ENCODE results near the gene MDH2. TPM values are rescaled to one million over a fixed set of nuclear protein-coding genes. Genes with fewer than 3 reads are reported as not detected.

MDH2 gene
- total and polyA plus RNA-seq, 2 of the 8 experiments (the other 6 are each of a cell fraction or from before 2014, with no cell fraction given): 203 to 254 TPM

DNA sequence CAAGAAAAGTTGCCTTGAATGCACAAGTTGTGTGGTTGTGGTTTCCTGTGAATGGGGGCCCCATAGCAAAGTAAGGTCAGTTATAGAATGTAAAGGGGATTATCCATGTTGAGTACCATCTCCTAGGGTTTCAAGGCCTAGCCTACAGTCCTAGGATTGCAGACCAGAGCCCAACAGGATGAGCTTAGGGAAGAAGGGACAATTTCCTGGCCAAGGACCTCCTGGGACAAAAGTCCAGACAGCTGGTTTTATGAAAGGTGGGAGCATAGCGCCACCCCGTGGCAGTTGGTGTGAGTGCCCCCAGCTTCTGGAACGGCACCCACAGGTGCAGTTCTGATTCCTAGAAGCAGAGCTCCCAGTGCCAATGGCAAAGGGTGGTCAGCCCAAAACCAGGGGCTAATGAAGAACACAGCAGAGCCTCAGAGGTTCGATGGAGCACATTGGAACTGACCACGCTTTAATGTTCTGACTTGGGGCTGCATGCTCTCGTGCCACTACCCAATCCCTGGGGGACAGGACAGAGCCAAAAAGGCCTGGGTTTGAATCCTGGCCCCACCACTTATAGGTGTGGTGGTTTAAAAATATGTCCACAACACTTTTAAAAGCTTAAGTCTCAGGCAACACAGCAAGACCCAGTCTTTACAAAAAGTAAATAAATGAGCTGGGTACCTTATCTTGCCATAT lies 27.7 kb upstream of the MDH2 start:
- POLR2A ChIA-PET (ENCODE audit: partially characterized antibody): interaction anchor here (1.1 to 1.6 kb wide), 2 partner anchors 27 to 178 kb away, joined by 3 read pairs; partner anchors contain the start of gene STYXL1
- TF ChIP-seq HDAC6 (IDR thresholded peaks at IDR 0.05; ENCODE audit: low read depth, low read length): no peak
- TF ChIP-seq RBBP5 (IDR thresholded peaks at IDR 0.05; ENCODE audit: borderline replicate concordance, low read depth, low read length): no peak
- TF ChIP-seq, protein P1, sequence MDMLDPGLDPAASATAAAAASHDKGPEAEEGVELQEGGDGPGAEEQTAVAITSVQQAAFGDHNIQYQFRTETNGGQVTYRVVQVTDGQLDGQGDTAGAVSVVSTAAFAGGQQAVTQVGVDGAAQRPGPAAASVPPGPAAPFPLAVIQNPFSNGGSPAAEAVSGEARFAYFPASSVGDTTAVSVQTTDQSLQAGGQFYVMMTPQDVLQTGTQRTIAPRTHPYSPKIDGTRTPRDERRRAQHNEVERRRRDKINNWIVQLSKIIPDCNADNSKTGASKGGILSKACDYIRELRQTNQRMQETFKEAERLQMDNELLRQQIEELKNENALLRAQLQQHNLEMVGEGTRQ (IDR thresholded peaks at IDR 0.05; ENCODE audit: low read length): no peak
- no peak for TF ChIP-seq EP300 (IDR thresholded peaks at IDR 0.05; ENCODE audit: borderline replicate concordance in 1 of 2, low read depth in 2 of 2, low read length in 2 of 2)
- TF ChIP-seq CHD2 (IDR thresholded peaks at IDR 0.05; ENCODE audit: low read length): no peak
- no peak for TF ChIP-seq EGR1 (IDR thresholded peaks at IDR 0.05; ENCODE audit: borderline replicate concordance, low read depth, low read length)
- TF ChIP-seq SIN3A (conservative IDR thresholded peaks at IDR 0.05 in 1 of 2, IDR thresholded peaks at IDR 0.05 in 1 of 2; ENCODE audit: low read depth in 1 of 2, low read length in 2 of 2): 0 out of 4 replicates have a peak, but pooled peaks of 1 of the 2 experiments have one; percentile 28
- no peak for TF ChIP-seq POLR2AphosphoS5 (IDR thresholded peaks at IDR 0.05; ENCODE audit: low read depth, low read length)
- no peak for TF ChIP-seq NRF1 (IDR thresholded peaks at IDR 0.05; ENCODE audit: low read depth, low read length)
- TF ChIP-seq KDM5A (IDR thresholded peaks at IDR 0.05; ENCODE audit: low read length): no peak; the same call in 1 of the 2 replicates
- no peak for TF ChIP-seq BACH1 (IDR thresholded peaks at IDR 0.05; ENCODE audit: low read length)

More for the DNA sequence above, 27.7 kb upstream of the MDH2 start:
- Histone ChIP-seq H4K8ac (ENCODE audit: extremely low read depth, insufficient read depth, low read length) (no peak overlapping the region), H4K5ac (ENCODE audit: insufficient read length, low read depth, low read length) (no peak overlapping the region), H2BK20ac (ENCODE audit: low read length) (no peak overlapping the region), H3K4me2 (ENCODE audit: insufficient read depth in 1 of 2, low read depth in 2 of 2, low read length in 2 of 2) (no peak overlapping the region), H4K91ac (replicated peaks; ENCODE audit: insufficient read length, low read length) (no peak overlapping the region), H4K20me1 (replicated peaks in 1 of 2; ENCODE audit: control insufficient read depth in 1 of 2, insufficient read depth in 2 of 2, low read length in 2 of 2) (no peaks in the 10 kb centered on the region), H3K4me3 (ENCODE audit: extremely low read depth in 1 of 4, insufficient read depth in 2 of 4, low read depth in 3 of 4, low read length in 4 of 4) (no peak overlapping the region), H3K14ac (ENCODE audit: insufficient read length) (no peak overlapping the region), H2BK5ac (ENCODE audit: low read depth, low read length) (no peak overlapping the region), H2AFZ (ENCODE audit: low read length) (no peak overlapping the region), H3K27me3 (replicated peaks in 1 of 4; ENCODE audit: control insufficient read depth in 3 of 4, extremely low read depth in 1 of 4, insufficient read depth in 3 of 4, low read length in 3 of 4) (no peaks in the 10 kb centered on the region), H3K4me1 (replicated peaks in 1 of 4; ENCODE audit: control insufficient read depth in 3 of 4, insufficient read depth in 4 of 4, low read length in 3 of 4) (no peaks in the 10 kb centered on the region), H3K9me3 (ENCODE audit: insufficient read depth in 2 of 2, low read depth in 1 of 2, low read length in 1 of 2) (no peaks in the 10 kb centered on the region), H3K18ac (ENCODE audit: extremely low read depth, low read length) (no peak overlapping the region), H3K23me2 (ENCODE audit: low read depth, low read length) (no peaks in the 10 kb centered on the region), H2BK120ac (replicated peaks; ENCODE audit: low read depth, low read length) (no peak overlapping the region), H3K27ac (ENCODE audit: low read depth, low read length) (no peak overlapping the region), H2BK15ac (ENCODE audit: low read length) (no peak overlapping the region), H2AK5ac (ENCODE audit: low read depth, low read length) (no peak overlapping the region), H3K36me3 (ENCODE audit: control insufficient read depth in 2 of 4, insufficient read depth in 4 of 4, low read length in 3 of 4) (no peaks in the 10 kb centered on the region; a peak in 3 of 8 replicates), H3K79me1 (ENCODE audit: low read depth, low read length) (no peaks in the 10 kb centered on the region), H3K4ac (replicated peaks; ENCODE audit: insufficient read length, low read depth, low read length) (no peak overlapping the region), H2BK12ac (ENCODE audit: low read depth, low read length) (no peak overlapping the region), H3K56ac (replicated peaks; ENCODE audit: insufficient read length, low read depth, low read length) (no peak overlapping the region), H3K9ac (replicated peaks in 1 of 4; ENCODE audit: extremely low read depth in 1 of 4, low read depth in 3 of 4, low read length in 3 of 4) (no peak overlapping the region), H3K23ac (ENCODE audit: insufficient read length) (no peak overlapping the region), H3K79me2 (ENCODE audit: control insufficient read depth in 1 of 2, insufficient read depth in 2 of 2, low read length in 2 of 2) (no peaks in the 10 kb centered on the region)
- DNase-seq (ENCODE audit: low read depth in 1 of 2, low spot score in 2 of 2): peak; percentile 38 to 90
- peak; percentile 13 for FAIRE-seq
- CTCF ChIA-PET (ENCODE audit: partially characterized antibody): interaction anchor here (0.6 to 5.3 kb wide), 50 partner anchors 9 to 446 kb away, joined by 3 to 57 read pairs (median 4); partner anchors contain the start of genes MDH2, POR, STYXL1 and TMEM120A
- 52% methylated on average over 6 of the region's 6 CpGs; no CpG with 5 or more reads in 1 of the 2 experiments for WGBS, 2 experiments (ENCODE audit: extremely low coverage in 1 of 2, insufficient coverage in 1 of 2, insufficient read length in 1 of 2, insufficient replicate concordance in 2 of 2, low coverage in 1 of 2, low lambda C conversion rate in 2 of 2, missing lambda C conversion rate in 1 of 2)
